ELF-1 (cell line): ENCODE data around the gene DNAJC9.
"Not testable (repeated sequence)": the region's sequence is repeated elsewhere in the genome, so short reads cannot be mapped to it uniquely, and the experiment has no call there.

Experiments used
- DNase-seq: peaks from one replicate; pipeline ENCODE4 v3.0.0-alpha.2; 2016; ENCODE audit warnings: low read depth, low spot score

DNAJC9 gene, protein sequence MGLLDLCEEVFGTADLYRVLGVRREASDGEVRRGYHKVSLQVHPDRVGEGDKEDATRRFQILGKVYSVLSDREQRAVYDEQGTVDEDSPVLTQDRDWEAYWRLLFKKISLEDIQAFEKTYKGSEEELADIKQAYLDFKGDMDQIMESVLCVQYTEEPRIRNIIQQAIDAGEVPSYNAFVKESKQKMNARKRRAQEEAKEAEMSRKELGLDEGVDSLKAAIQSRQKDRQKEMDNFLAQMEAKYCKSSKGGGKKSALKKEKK

GRCh38 chr10:73246646-73247508 lies at the start of gene DNAJC9:
DNAJC9 (minus strand) TSS chr10:73247255; CDS start chr10:73247189, 66 bp downstream.
- DNase-seq: peak; percentile 99

DNA sequence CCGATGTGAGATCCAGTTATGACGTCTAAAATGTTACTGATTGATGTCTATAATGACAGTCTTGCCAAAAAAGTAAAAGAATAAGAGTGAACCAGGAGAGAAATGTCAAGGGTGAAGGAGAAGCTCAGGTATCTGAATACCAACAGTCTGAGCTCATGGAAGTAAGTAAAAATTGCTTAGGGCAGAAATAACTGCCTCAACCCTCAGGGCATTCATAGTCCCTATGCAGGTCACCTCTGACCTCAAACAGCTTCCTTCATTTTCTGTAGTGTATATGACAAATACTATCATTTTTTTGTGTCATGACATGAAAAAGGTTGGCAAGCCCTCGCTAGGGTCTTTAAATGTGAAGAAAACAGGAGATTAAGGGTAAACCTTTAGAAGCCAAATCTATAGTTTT lies 46.4 kb upstream of the DNAJC9 start:
- no peak for DNase-seq

DNA sequence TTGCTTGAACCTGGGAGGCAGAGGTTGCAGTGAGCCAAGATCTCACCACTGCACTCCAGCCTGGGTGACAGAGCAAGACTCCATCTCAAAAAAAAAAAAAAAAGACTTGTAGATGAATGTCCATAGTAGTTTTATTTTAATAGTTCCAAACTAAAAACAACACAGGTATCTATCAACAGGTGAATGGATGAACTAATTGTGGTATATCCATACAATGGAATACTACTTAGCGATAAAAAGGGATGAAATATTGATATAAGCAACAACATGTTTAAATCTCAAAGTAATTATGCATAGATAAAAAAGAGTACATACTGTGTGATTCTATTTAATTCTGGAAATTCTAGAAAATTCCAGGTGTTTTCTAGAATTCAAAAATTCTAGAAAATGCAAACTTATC lies 42.9 kb upstream of the DNAJC9 start:
- DNase-seq: no peak

- no peak for DNase-seq
Observed at GRCh38 chr10:73287441-73287840, 40.4 kb upstream of the DNAJC9 start.

DNA sequence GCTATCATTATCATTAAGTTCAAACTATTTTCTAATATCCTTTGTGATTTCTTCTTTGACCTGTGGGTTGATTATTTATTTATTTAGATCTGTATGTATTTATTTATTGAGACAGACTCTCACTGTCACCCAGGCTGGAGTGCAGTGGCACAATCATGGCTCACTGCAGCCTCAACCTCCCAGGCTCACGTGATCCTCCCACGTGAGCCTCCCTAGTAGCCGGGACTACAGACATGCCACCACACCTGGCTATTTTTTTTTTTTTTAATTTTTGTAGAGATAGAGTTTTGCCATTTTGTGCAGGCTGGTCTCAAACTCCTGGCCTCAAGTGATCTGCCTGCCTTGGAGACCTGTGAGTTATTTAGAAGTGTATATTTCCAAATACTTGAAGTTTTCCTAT lies 34.0 kb upstream of the DNAJC9 start:
- DNase-seq: no peak

DNA sequence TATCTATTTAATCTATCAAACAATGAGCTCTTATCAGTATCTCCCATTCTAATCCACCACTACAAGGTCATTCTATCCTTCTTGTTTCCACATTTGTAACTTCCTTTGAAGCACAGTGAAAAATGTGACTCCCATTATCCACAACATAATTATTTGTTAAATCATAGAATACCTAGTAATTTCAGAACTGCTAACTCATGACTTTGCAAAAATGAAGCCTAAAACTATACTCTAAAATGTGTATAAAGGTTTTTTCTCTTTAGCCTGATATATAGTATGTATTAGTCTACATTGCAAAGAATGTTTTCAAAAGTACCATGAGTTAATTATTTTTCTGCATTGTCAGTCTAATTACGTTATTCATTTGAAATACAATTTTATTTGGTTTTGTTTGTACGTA lies 17.4 kb upstream of the DNAJC9 start:
- DNase-seq: no peak

DNA sequence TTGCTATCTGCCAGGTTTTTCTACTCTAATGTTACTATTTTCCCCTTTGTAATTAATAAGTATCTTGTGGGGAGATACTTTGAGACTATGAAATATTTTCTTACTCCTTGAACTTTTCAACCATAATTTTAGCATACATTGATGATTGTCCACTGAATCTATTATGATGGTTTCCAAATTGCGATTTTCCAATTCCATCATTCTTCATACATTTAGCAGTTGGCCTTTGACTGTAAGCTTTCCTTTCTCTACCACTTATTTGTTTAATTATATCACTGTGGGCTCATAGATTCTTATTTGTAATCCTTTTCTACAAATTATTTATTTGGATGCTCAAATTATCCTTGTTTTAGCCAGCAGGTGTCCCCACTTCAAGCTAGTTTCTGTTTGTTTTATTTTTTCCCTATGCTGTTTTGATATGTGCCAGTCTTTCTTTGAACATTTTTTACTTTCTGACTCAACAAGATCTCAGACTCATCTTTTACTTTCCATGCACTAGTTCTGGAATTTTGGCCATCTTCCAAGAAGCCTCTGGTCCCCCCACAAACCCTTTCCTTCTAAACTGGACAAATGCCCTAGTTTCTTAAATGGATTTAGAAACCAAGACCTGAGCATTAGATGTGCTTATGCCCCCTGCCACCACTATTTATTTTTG lies 16.8 kb upstream of the DNAJC9 start:
- DNase-seq: no peak

DNA sequence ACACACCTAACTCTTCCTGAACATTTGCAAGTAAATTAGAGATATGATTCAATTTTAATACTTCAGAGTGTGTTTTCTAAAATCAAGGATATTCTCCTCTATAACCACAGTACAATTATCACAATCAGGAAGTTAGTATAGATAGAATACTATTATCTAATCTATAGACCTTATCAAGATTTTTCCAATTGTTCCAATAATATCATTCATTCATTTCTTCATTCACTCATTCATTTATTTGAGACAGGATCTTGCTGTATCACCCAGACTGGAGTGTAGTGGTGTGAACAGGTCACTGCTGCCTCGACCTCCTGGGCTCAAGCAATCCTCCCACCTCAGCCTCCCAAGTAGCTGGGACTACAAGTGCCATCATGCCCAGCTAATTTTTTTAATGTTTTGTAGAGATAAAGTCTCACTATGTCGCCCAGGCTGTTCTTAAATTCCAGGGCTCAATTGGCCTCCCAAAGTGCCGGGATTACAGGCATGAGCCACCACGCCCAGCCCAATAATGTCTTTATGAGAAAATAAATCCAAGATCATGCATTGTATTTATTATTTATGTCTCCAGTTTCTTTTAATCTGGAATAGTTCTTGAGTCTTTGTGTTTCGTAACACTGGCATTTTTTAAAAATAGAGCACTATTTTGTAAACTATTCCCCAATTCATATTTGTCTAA lies 16.0 kb upstream of the DNAJC9 start:
- DNase-seq: no peak

GRCh38 chr10:73262105-73262730 lies 15.2 kb upstream of the DNAJC9 start:
- no peak for DNase-seq

- no peak for DNase-seq
Observed at GRCh38 chr10:73261362-73261995, 14.4 kb upstream of the DNAJC9 start.

DNA sequence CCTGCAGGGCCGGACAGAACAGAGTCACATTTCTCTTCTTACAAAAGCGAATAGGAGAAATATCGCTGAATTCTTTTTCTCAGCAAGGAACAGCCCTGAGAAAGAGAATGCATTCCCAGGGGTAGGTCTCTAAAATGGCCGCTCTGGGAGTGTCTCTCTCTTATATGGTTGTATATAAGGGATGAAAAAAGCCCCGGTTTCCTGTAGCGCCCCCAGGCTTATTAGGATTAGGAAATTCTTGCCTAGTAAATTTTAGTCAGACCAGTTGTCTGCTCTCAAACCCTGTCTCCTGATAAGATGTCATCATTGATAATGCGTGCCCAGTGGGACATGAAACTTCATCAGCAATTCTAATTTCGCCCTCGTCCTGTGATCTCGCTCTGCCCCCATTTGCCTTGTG lies 11.6 kb upstream of the DNAJC9 start:
- DNase-seq: not testable (repeated sequence)

DNA sequence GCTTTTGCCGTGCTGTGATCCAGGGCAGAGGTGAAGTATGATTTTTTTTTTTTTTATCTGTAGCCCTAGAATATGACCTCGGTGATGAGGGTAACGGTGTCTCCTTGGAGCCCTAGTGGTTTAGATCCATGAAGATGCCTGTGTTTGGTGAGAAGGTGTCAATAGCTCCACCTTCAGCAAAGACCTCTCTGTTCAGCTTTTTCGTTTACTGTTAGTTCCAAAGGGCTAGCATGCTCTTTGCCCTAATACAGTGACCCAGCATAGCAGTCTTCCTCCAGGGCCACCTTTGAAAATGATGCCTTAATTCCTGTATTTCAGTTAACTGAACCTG lies 6.1 kb upstream of the DNAJC9 start:
- peak; percentile 15 for DNase-seq

DNA sequence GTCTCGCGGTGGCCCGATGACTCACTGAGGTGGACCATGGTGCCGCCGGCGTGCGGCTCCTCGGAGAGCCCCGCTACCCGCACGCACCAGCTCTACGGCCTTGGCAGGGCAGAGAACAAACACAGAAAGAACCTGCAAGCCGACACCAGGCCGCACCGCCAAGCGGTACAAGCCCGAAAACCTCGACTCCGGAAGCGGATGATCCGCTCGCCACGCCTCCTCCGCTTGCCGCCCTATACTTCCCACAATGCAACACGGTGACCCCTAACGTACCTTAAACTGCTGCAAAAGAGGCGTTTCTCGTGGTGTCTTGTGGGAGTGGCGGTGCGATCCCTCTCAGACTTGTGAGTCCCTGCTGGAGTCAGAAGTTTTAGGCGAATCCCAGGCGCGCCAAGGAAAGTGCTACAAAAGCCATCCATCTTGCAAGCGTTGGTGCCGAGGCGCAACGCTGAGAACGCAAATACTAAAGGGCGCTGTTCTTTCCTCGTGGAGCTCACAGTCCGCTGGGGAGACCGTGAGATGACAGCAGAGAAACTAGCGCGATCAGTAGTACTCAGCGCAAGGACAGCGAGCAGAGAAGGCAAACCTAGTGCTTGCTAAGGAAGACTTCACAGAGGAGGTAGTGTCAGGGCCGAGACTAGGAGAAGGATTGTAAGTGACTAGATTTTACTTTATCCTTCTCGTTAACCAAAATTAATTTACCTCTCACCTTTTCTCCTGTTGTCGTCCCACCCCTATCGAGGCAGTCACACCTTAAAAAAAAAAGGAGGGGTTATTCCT lies 5.6 kb upstream of the DNAJC9 start, which contains the start of gene MRPS16:
TSS of gene MRPS16 (minus strand) at position 200 of the 780 bp plus-strand sequence. CDS start at position 38, 162 bp downstream.
- DNase-seq: peak; percentile 98

GRCh38 chr10:73251683-73252444 lies 4.8 kb upstream of the DNAJC9 start:
- DNase-seq: peak; percentile 29

DNA sequence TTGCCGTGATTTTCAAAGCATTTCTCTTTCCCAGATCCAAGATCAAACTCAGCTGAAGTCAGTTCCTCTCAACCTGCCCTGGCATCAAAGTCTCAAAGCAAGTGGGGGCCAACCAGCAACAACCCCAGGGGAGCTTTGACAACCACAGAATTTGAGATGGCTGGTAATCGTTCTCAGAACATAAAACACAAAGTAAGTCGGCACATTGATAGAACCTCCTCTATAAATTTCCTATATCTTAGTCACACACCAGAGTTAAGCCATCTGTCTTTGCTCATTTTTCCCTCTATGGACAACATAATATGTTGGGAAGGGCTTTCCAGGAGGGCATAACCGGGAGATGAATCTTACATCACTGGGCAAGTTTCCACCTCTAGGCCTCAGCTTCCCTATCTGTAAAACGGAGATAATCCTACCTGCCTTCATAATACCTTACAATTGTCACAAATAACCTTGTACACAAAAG lies 1.2 kb upstream of the DNAJC9 start:
- no peak for DNase-seq

- DNase-seq: no peak
Observed at GRCh38 chr10:73247509-73248258, 629 bp upstream of the DNAJC9 start.

DNA sequence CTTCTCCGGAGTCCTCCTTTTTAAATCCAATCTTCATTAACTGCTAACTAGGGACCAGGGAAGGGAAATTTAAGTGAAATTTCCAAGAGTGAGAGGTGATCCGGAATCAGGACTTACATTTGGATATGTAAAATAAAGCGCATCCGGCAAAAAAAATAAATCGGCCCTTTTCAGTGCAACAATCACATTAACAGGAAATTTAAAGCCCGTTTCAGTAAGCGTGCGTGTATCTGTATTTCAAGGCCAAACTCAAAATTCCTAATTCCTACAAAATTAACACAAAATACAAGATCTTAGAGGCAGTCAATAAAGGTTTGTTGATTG lies 771 bp downstream of the DNAJC9 start:
- no peak for DNase-seq

GRCh38 chr10:73244866-73245477 lies 2.1 kb downstream of the DNAJC9 start:
- peak; percentile 12 for DNase-seq
